PFSK-1 (cell line): Measurements from ENCODE around the gene PLA2G4E.

Experiments used
- FOXP2 ChIP-seq: optimal IDR thresholded peaks from 2 replicates; pipeline ENCODE3; 2011; ENCODE audit warnings: borderline replicate concordance, control low read depth, inconsistent platforms; ENCODE audit not compliant: insufficient read depth; ENCODE audit errors: extremely low read length, extremely low read depth
- POLR2AphosphoS5 ChIP-seq: IDR thresholded peaks from 2 replicates; pipeline ENCODE4 v1.6.1; 2012; ENCODE audit warnings: low read depth, mild to moderate bottlenecking, control low read depth, low read length, moderate library complexity
- REST ChIP-seq, 2 experiments: IDR thresholded peaks; 2 replicates each; pipeline versions ENCODE4 v1.6.1 to v1.8.0; 2011 to 2012; ENCODE audit warnings: low read depth in 2 of 2, low read length in 2 of 2, control low read depth in 1 of 2, inconsistent platforms in 1 of 2, mild to moderate bottlenecking in 1 of 2, moderate library complexity in 1 of 2; ENCODE audit not compliant: insufficient read depth in 1 of 2
- SIN3A ChIP-seq: IDR thresholded peaks from 2 replicates; pipeline ENCODE4 v1.6.1; 2012; ENCODE audit warnings: mild to moderate bottlenecking, low read length, moderate library complexity, borderline replicate concordance; ENCODE audit not compliant: insufficient read depth
- TAF1 ChIP-seq: IDR thresholded peaks from 2 replicates; pipeline ENCODE4 v1.6.1; 2012; ENCODE audit warnings: low read length, control low read depth, borderline replicate concordance; ENCODE audit not compliant: insufficient read depth

PLA2G4E gene

GRCh38 chr15:42036966-42037365, 16.1 kb upstream of the PLA2G4E start:
- TF ChIP-seq POLR2AphosphoS5 (no peak), REST (IDR thresholded peaks at IDR 0.05; ENCODE audit: insufficient read depth in 1 of 2, low read depth in 2 of 2, low read length in 2 of 2) (no peak), FOXP2 (no peak), SIN3A (no peak), TAF1 (no peak)

- TF ChIP-seq FOXP2, result no peak
- TF ChIP-seq TAF1, result no peak
- TF ChIP-seq SIN3A, result no peak
- no peak for TF ChIP-seq REST (IDR thresholded peaks at IDR 0.05; ENCODE audit: insufficient read depth in 1 of 2, low read depth in 2 of 2, low read length in 2 of 2)
- TF ChIP-seq POLR2AphosphoS5, result no peak
Observed at GRCh38 chr15:42036112-42036905, 15.5 kb upstream of the PLA2G4E start.

- TF ChIP-seq SIN3A (no peak), REST (IDR thresholded peaks at IDR 0.05; ENCODE audit: insufficient read depth in 1 of 2, low read depth in 2 of 2, low read length in 2 of 2) (no peak), POLR2AphosphoS5 (no peak), FOXP2 (no peak), TAF1 (no peak)
Observed at GRCh38 chr15:42035435-42035761, 14.6 kb upstream of the PLA2G4E start.

GRCh38 chr15:42034628-42035434, 14.0 kb upstream of the PLA2G4E start:
- no peak for TF ChIP-seq TAF1
- TF ChIP-seq FOXP2, result no peak
- TF ChIP-seq POLR2AphosphoS5, result no peak
- TF ChIP-seq REST (IDR thresholded peaks at IDR 0.05; ENCODE audit: insufficient read depth in 1 of 2, low read depth in 2 of 2, low read length in 2 of 2), result no peak
- no peak for TF ChIP-seq SIN3A
